H1 (cell line): ENCODE measurements around the gene PDZRN3.

Experiments used
- CEBPB ChIP-seq: IDR thresholded peaks from 2 replicates; pipeline ENCODE4 v1.6.1; 2012; ENCODE audit warnings: low read depth, low read length
- POLR2AphosphoS5 ChIP-seq: IDR thresholded peaks from 2 replicates; pipeline ENCODE4 v1.6.1; 2011; ENCODE audit warnings: low read depth, low read length
- TF ChIP-seq, protein P1 (sequence below), 3 experiments: IDR thresholded peaks; 1 replicate in 2 of 3; 2 replicates in 1 of 3; pipeline versions ENCODE4 v1.5.1 to v1.6.1; 2011; ENCODE audit warnings: low read length in 3 of 3, mild to moderate bottlenecking in 3 of 3, inconsistent platforms in 2 of 3, low read depth in 1 of 3, moderate library complexity in 1 of 3; ENCODE audit not compliant: insufficient read depth in 1 of 3; ENCODE audit errors: control extremely low read depth in 1 of 3
- TF ChIP-seq, protein P2 (sequence below): IDR thresholded peaks from 2 replicates; pipeline ENCODE4 v1.6.1; 2011; ENCODE audit warnings: low read length, improper control_type of control experiment

DNA sequence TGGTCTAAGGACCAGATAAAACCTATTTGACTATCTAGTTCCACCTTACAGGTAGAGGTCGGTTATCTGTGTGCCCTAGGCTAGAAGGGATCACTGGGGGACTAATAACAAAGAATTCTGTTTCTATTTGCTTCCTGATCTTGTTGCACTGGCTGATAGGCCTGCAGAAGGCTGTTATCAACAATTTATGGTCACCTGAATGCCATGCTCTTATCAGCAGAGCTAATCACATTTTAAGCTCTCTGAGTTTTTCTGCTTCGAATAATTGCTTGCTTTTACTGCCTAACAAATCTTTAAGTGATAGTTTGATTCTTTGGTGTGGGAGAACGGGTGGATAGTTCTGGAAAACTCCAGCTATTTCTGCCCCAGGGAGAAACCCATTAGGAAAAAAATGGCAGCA is 263.1 kb downstream of the PDZRN3 start:
- TF ChIP-seq, protein P1, sequence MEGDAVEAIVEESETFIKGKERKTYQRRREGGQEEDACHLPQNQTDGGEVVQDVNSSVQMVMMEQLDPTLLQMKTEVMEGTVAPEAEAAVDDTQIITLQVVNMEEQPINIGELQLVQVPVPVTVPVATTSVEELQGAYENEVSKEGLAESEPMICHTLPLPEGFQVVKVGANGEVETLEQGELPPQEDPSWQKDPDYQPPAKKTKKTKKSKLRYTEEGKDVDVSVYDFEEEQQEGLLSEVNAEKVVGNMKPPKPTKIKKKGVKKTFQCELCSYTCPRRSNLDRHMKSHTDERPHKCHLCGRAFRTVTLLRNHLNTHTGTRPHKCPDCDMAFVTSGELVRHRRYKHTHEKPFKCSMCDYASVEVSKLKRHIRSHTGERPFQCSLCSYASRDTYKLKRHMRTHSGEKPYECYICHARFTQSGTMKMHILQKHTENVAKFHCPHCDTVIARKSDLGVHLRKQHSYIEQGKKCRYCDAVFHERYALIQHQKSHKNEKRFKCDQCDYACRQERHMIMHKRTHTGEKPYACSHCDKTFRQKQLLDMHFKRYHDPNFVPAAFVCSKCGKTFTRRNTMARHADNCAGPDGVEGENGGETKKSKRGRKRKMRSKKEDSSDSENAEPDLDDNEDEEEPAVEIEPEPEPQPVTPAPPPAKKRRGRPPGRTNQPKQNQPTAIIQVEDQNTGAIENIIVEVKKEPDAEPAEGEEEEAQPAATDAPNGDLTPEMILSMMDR (IDR thresholded peaks at IDR 0.05; ENCODE audit: control extremely low read depth in 1 of 3, insufficient read depth in 1 of 3, low read depth in 1 of 3, low read length in 3 of 3): no peak
- TF ChIP-seq, protein P2, sequence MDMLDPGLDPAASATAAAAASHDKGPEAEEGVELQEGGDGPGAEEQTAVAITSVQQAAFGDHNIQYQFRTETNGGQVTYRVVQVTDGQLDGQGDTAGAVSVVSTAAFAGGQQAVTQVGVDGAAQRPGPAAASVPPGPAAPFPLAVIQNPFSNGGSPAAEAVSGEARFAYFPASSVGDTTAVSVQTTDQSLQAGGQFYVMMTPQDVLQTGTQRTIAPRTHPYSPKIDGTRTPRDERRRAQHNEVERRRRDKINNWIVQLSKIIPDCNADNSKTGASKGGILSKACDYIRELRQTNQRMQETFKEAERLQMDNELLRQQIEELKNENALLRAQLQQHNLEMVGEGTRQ: no peak
- TF ChIP-seq POLR2AphosphoS5 (no peak), CEBPB (no peak)
